Measurements from ENCODE around the gene TOMM6.

TOMM6 gene

DNA sequence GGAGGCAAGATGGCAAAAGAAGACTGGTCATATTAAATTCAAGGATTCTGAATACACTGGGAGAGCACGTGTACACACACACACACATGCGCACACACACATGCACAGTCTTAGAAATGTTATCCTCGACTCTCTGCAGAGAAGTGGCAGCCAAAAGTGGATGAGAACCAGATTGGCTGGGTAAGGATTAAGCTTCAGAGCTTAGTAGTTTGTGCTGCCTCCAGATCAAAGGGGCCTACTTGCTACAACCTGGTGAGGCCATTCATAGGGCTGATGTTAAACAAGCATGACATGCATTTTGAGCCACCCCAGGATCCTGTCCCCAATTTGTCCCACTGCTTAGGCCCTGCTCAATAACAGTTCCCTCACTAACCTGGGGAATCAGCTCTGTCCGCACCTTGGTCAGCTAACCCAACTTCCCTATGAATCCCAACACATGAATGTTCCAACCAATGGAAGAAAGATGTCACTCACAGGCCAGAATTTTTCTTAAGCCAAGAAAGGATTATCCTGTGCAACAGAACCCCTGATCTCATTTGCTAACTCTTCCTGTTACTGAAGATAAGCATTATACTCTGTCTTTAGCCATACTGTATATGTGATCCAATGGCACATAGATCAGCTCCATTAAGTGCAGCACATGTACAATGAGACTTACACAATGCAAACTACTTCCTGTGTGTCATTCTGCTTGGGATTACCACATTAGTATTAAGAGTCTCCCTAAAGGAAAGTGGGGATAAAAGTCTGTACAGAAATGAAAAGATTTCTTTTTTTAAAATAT lies 31.0 kb downstream of the TOMM6 start:
- Histone ChIP-seq H3K4me3 (IDR thresholded peaks at IDR 0.05; ENCODE audit: insufficient read depth, low read depth, low read length) (no peak overlapping the region), H3K4me2 (no peak overlapping the region), H3K4me1 (ENCODE audit: low read depth, poor library complexity, severe bottlenecking) (no peaks in the 10 kb centered on the region), H3K9ac (no peak overlapping the region), H3K79me2 (ENCODE audit: insufficient read depth, low read depth) (no peaks in the 10 kb centered on the region), H3K27me3 (ENCODE audit: insufficient read depth, low read depth) (no peaks in the 10 kb centered on the region), H3K36me3 (ENCODE audit: insufficient read depth) (no peaks in the 10 kb centered on the region), H2AFZ (ENCODE audit: low read depth) (no peak overlapping the region), H4K20me1 (ENCODE audit: insufficient read depth) (no peaks in the 10 kb centered on the region), H3K27ac (no peak overlapping the region)
- TF ChIP-seq, protein P1, sequence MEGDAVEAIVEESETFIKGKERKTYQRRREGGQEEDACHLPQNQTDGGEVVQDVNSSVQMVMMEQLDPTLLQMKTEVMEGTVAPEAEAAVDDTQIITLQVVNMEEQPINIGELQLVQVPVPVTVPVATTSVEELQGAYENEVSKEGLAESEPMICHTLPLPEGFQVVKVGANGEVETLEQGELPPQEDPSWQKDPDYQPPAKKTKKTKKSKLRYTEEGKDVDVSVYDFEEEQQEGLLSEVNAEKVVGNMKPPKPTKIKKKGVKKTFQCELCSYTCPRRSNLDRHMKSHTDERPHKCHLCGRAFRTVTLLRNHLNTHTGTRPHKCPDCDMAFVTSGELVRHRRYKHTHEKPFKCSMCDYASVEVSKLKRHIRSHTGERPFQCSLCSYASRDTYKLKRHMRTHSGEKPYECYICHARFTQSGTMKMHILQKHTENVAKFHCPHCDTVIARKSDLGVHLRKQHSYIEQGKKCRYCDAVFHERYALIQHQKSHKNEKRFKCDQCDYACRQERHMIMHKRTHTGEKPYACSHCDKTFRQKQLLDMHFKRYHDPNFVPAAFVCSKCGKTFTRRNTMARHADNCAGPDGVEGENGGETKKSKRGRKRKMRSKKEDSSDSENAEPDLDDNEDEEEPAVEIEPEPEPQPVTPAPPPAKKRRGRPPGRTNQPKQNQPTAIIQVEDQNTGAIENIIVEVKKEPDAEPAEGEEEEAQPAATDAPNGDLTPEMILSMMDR (conservative IDR thresholded peaks at IDR 0.05; ENCODE audit: low read depth, low read length) = no peak

DNA sequence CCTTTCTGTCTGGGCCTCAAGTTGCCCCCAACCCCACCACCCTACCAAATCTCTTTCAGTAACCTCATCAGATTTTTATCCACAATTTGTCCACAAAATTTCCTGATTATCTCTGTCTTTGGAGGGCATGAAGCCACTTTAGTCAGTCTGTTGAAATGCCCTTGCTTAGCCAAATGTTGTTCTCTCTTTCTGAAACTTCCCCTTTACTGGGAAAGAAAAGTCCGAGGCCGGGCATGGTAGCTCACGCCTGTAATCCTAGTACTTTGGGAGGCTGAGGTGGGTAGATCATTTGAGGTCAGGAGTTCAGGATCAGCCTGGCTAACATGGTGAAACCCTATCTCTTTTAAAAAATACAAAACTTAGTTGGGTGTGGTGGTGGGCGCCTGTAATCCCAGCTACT lies 33.8 kb downstream of the TOMM6 start:
- Histone ChIP-seq H2AFZ (ENCODE audit: low read depth) (no peak overlapping the region), H3K4me1 (ENCODE audit: low read depth, poor library complexity, severe bottlenecking) (no peaks in the 10 kb centered on the region), H3K4me2 (no peak overlapping the region), H3K36me3 (ENCODE audit: insufficient read depth) (no peaks in the 10 kb centered on the region), H3K9ac (no peak overlapping the region), H4K20me1 (ENCODE audit: insufficient read depth) (no peaks in the 10 kb centered on the region), H3K27ac (no peak overlapping the region), H3K4me3 (IDR thresholded peaks at IDR 0.05; ENCODE audit: insufficient read depth, low read depth, low read length) (no peak overlapping the region), H3K27me3 (ENCODE audit: insufficient read depth, low read depth) (no peaks in the 10 kb centered on the region), H3K79me2 (ENCODE audit: insufficient read depth, low read depth) (no peaks in the 10 kb centered on the region)
- TF ChIP-seq, protein P1 (conservative IDR thresholded peaks at IDR 0.05; ENCODE audit: low read depth, low read length) = no peak

GRCh38 chr6:41822021-41822420 lies 34.5 kb downstream of the TOMM6 start:
- Histone ChIP-seq H4K20me1 (ENCODE audit: insufficient read depth) (no peaks in the 10 kb centered on the region), H3K4me3 (IDR thresholded peaks at IDR 0.05; ENCODE audit: insufficient read depth, low read depth, low read length) (no peak overlapping the region), H3K4me1 (ENCODE audit: low read depth, poor library complexity, severe bottlenecking) (no peaks in the 10 kb centered on the region)

GRCh38 chr6:41823178-41823577 lies 35.7 kb downstream of the TOMM6 start:
- no peaks in the 10 kb centered on the region for H4K20me1 ChIP-seq (ENCODE audit: insufficient read depth)
- no peak overlapping the region for H3K9ac ChIP-seq
- H2AFZ ChIP-seq (ENCODE audit: low read depth) = no peak overlapping the region
- no peak overlapping the region for H3K4me3 ChIP-seq (IDR thresholded peaks at IDR 0.05; ENCODE audit: insufficient read depth, low read depth, low read length)
- H3K36me3 ChIP-seq (ENCODE audit: insufficient read depth) = no peaks in the 10 kb centered on the region
- H3K27me3 ChIP-seq (ENCODE audit: insufficient read depth, low read depth) = no peaks in the 10 kb centered on the region
- H3K4me2 ChIP-seq = no peak overlapping the region
- H3K4me1 ChIP-seq (ENCODE audit: low read depth, poor library complexity, severe bottlenecking) = no peaks in the 10 kb centered on the region
- H3K27ac ChIP-seq = no peak overlapping the region
- no peaks in the 10 kb centered on the region for H3K79me2 ChIP-seq (ENCODE audit: insufficient read depth, low read depth)
- TF ChIP-seq, protein P1 (conservative IDR thresholded peaks at IDR 0.05; ENCODE audit: low read depth, low read length) = no peak

More at GRCh38 chr6:41822021-41822420, 34.5 kb downstream of the TOMM6 start:
- Histone ChIP-seq H3K27me3 (ENCODE audit: insufficient read depth, low read depth) (no peaks in the 10 kb centered on the region), H3K9ac (no peak overlapping the region), H3K27ac (no peak overlapping the region), H2AFZ (ENCODE audit: low read depth) (no peak overlapping the region), H3K36me3 (ENCODE audit: insufficient read depth) (no peaks in the 10 kb centered on the region), H3K4me2 (no peak overlapping the region), H3K79me2 (ENCODE audit: insufficient read depth, low read depth) (no peaks in the 10 kb centered on the region)
- TF ChIP-seq, protein P1 (conservative IDR thresholded peaks at IDR 0.05; ENCODE audit: low read depth, low read length) = no peak
